Brain microvascular endothelial cell (primary cell): ENCODE data around the gene GPER1.

Experiments
- DNase-seq: peaks from one replicate; pipeline ENCODE4 v3.0.0-alpha.2; 2020
- H3K27ac ChIP-seq: fragments of 250-450 bp; sonication (Bioruptor Pico); 2 replicates; pipeline ENCODE4 v1.5.1; 2020; ENCODE audit warnings: mild to moderate bottlenecking, moderate library complexity
- H3K27me3 ChIP-seq: fragments of 250-450 bp; sonication (Bioruptor Pico); replicated peaks from 2 replicates; pipeline ENCODE4 v1.5.1; 2020; ENCODE audit warnings: mild to moderate bottlenecking
- H3K36me3 ChIP-seq: fragments of 250-450 bp; sonication (Bioruptor Pico); replicated peaks from 2 replicates; pipeline ENCODE4 v1.5.1; 2020; ENCODE audit warnings: mild to moderate bottlenecking
- H3K4me3 ChIP-seq: 2 replicates; pipeline ENCODE4 v1.5.1; 2011; ENCODE audit warnings: low read depth, mild to moderate bottlenecking, control low read depth, low read length, moderate library complexity
- in situ Hi-C: cut with HindIII; loops from 2 replicates; pipeline ENCODE4 v1.10.0; 2017; ENCODE audit warnings: low sequenced_read_pairs, low pct_ligation_motif_present
- TF ChIP-seq, protein P1 (sequence below): IDR thresholded peaks from 2 replicates; pipeline ENCODE4 v1.5.1; 2011; ENCODE audit warnings: low read depth, mild to moderate bottlenecking, moderate library complexity, low read length, control low read depth, inconsistent platforms; ENCODE audit errors: missing control alignments

The GPER1 gene

DNA sequence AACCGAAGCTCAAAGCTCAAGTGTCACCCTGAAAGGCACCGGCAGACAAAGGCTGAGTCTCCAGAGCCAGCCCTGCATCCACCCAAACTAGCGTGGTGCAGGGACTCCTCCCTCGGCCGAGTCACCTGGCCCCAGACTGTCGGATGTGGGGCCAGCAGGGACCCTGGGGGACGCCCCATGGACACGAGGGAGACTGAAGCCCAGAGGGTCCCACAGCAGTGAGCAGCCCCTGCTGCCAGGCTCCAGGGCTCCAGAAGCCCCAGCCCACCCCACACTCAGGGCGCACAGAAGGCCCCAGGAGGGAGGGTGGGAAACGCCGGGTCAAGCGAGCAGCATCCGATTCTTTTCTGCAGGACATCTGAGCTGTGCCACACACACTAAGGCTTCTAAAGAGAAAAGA lies 23.3 kb upstream of the GPER1 start:
- in situ Hi-C loops, result no loop called here
- no peak for DNase-seq
- Histone ChIP-seq H3K36me3 (no peaks in the 10 kb centered on the region), H3K4me3 (no peak overlapping the region), H3K27ac (no peak overlapping the region), H3K27me3 (no peaks in the 10 kb centered on the region)
- TF ChIP-seq, protein P1, sequence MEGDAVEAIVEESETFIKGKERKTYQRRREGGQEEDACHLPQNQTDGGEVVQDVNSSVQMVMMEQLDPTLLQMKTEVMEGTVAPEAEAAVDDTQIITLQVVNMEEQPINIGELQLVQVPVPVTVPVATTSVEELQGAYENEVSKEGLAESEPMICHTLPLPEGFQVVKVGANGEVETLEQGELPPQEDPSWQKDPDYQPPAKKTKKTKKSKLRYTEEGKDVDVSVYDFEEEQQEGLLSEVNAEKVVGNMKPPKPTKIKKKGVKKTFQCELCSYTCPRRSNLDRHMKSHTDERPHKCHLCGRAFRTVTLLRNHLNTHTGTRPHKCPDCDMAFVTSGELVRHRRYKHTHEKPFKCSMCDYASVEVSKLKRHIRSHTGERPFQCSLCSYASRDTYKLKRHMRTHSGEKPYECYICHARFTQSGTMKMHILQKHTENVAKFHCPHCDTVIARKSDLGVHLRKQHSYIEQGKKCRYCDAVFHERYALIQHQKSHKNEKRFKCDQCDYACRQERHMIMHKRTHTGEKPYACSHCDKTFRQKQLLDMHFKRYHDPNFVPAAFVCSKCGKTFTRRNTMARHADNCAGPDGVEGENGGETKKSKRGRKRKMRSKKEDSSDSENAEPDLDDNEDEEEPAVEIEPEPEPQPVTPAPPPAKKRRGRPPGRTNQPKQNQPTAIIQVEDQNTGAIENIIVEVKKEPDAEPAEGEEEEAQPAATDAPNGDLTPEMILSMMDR, result no peak

DNA sequence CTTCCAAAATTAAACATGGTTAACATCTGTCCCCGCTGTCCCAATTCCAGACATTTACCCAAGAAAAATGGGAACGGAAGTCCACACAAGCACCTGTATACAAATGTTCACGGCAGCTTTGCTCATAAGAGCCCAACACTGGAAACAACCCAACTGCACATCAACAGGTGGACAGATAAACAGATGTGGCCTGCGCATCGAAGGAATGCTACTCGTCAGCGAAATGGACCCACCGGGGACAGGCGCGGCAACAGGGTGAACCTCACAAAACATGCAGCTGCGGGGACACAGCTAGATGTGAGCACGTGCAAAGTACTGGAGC lies 22.7 kb upstream of the GPER1 start:
- DNase-seq, result no peak
- Histone ChIP-seq H3K4me3 (no peak overlapping the region), H3K27ac (no peak overlapping the region), H3K36me3 (no peaks in the 10 kb centered on the region), H3K27me3 (no peaks in the 10 kb centered on the region)
- TF ChIP-seq, protein P1, result no peak
- in situ Hi-C loops, result no loop called here

DNA sequence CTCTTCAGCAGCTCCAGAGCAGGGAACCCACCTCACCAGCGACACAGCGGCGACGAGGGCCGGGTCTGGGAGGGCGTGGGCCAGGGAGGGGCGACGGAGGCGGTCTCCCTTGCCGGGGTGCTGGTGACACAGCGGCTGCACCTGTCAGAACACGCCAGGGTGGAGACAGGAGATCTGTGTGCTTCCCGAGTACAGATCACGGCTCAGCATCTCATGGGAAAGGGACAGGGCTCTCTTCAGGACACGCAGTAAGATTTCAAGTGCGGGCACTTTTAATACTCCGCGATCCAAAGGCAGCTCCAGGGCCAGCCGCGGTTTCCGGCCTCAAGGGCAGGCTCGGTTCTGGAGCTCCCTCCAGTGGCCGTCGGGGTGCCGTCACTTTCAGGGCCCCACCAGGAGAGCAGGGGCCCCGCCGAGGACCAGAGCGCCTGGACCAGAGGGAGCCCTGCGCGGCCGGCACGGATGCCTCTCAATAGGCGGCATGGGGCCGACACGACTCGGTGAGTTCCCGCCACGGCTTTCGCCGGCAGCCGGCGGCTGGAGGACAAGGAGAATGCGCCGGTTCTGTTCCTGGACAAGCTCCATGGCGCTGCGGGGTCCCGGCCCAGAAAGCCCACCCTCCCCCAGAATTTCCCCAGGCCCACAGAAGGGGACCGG lies 22.2 kb upstream of the GPER1 start:
- TF ChIP-seq, protein P1, result peak; percentile 93
- H3K27ac ChIP-seq, result no peak overlapping the region
- in situ Hi-C loops, result no loop called here
- DNase-seq, result peak; percentile 68
- no peaks in the 10 kb centered on the region for H3K36me3 ChIP-seq
- no peak overlapping the region for H3K4me3 ChIP-seq
- no peaks in the 10 kb centered on the region for H3K27me3 ChIP-seq

DNA sequence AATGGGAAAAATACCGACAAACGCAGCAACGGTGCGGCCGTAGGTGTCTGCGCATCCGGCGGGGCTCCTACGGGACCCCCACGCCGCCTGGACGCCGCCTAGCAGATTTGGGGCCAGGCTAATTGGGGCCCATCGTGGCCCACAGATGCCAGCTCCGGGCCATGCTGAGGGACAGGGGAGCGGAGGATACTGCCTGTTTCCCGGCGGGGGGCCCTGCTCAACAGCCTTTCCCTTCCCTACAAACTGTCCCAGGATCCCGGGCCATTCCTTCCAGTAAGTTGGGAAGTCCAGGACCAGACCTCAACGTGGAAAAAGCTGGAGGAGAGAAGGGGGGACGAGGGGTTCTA lies 21.7 kb upstream of the GPER1 start:
- no peak overlapping the region for H3K27ac ChIP-seq
- H3K27me3 ChIP-seq, result no peaks in the 10 kb centered on the region
- no peak for DNase-seq
- H3K4me3 ChIP-seq, result no peak overlapping the region
- TF ChIP-seq, protein P1, result no peak
- in situ Hi-C loops, result no loop called here
- H3K36me3 ChIP-seq, result no peaks in the 10 kb centered on the region

DNA sequence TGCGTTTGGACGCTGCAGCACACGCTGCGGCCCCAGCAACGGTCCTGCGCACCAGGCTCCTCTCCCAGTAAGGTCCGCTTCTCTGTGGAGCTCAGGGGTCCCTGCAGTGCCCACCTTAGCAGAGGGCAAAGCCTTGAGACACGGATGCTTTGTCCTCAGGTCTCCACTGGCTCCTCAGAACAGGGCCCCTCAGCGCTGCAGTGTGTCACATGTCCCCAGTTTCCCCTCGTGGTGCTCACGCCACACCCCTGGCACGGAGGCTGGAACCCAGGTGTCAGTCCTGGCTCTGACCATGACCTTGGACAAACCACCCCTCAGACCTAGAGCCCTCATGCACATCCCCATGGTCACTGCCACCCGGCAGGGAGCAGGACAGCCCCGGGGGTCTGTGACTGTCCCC lies 19.9 kb upstream of the GPER1 start:
- Histone ChIP-seq H3K4me3 (no peak overlapping the region), H3K27me3 (no peaks in the 10 kb centered on the region), H3K36me3 (no peaks in the 10 kb centered on the region), H3K27ac (no peak overlapping the region)
- DNase-seq, result no peak
- TF ChIP-seq, protein P1, result no peak
- in situ Hi-C loops, result no loop called here

DNA sequence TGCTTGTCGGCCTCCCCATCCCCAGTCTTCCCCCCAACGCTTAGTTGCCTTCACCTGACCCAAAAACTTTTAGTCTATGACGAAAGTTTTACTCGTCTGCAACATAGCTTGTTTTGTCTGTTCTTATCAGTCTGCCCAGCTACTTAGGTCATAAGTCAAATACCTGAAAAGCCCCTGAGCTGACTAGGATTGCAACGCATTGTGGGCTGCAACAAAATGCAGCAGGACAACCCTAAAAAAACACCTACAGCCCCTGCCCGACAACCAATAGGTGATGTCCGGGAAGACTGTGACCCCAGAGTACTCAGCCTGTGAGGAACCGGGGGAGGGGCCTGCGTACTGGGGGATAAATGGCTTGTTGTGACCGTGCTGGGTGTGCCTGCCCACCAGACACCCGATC lies 19.3 kb upstream of the GPER1 start:
- DNase-seq, result no peak
- TF ChIP-seq, protein P1, result no peak
- Histone ChIP-seq H3K27ac (no peak overlapping the region), H3K27me3 (no peaks in the 10 kb centered on the region), H3K4me3 (no peak overlapping the region), H3K36me3 (no peaks in the 10 kb centered on the region)
- in situ Hi-C loops, result no loop called here
